Measurements from ENCODE around the gene NSDHL. TPM values are rescaled to one million over a fixed set of nuclear protein-coding genes. Genes with fewer than 3 reads are reported as not detected.

Gene NSDHL
- total and polyA plus RNA-seq, 2 of the 4 experiments (the other 2 are of a cell fraction), result 22.8 to 26.0 TPM

DNA sequence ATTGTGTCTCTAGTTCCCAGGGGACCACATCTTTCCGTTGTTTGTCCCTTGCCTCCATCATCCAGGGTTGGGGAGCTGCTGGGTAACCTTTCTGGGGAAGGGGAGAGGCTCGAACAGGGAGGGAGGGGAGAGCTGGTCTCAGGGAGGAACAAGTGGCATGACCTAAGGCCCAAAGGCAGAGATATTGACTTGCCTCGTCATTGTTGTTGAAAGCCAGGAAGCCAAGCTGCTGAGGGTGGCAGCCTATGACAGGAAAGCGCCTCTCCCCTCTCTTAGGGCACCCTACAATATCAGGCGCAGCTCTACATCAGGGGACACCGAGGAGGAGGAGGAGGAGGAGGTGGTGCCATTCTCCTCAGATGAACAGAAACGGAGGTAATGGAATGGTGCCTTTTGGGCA, 87.8 kb downstream of the NSDHL start:
- intact Hi-C loops (cut with micrococcal nuclease), result no loop called here
- in situ Hi-C loops (cut with MboI; ENCODE audit: low sequenced_read_pairs), result no loop called here
- no peak overlapping the region for H2AK9ac ChIP-seq (replicated peaks; ENCODE audit: low read depth, low read length, poor library complexity)
- no peak overlapping the region for H4K8ac ChIP-seq (ENCODE audit: low read depth in 2 of 2, low read length in 2 of 2)
- dilution Hi-C loops (cut with HindIII; ENCODE audit: low sequenced_read_pairs, unreplicated experiment), result no loop called here
- no peak overlapping the region for H2BK20ac ChIP-seq (ENCODE audit: low read depth, low read length)
- TF ChIP-seq MAZ (IDR thresholded peaks at IDR 0.05; ENCODE audit: borderline replicate concordance, low read depth, low read length), result no peak
- TF ChIP-seq MXI1 (IDR thresholded peaks at IDR 0.05; ENCODE audit: borderline replicate concordance, low read depth, low read length), result no peak
- TF ChIP-seq SMC3 (IDR thresholded peaks at IDR 0.05; ENCODE audit: low read depth, low read length), result no peak
- TF ChIP-seq, protein P1, sequence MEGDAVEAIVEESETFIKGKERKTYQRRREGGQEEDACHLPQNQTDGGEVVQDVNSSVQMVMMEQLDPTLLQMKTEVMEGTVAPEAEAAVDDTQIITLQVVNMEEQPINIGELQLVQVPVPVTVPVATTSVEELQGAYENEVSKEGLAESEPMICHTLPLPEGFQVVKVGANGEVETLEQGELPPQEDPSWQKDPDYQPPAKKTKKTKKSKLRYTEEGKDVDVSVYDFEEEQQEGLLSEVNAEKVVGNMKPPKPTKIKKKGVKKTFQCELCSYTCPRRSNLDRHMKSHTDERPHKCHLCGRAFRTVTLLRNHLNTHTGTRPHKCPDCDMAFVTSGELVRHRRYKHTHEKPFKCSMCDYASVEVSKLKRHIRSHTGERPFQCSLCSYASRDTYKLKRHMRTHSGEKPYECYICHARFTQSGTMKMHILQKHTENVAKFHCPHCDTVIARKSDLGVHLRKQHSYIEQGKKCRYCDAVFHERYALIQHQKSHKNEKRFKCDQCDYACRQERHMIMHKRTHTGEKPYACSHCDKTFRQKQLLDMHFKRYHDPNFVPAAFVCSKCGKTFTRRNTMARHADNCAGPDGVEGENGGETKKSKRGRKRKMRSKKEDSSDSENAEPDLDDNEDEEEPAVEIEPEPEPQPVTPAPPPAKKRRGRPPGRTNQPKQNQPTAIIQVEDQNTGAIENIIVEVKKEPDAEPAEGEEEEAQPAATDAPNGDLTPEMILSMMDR (conservative IDR thresholded peaks at IDR 0.05; ENCODE audit: low read depth, low read length), result no peak
- TF ChIP-seq BHLHE40 (IDR thresholded peaks at IDR 0.05; ENCODE audit: low read depth, low read length), result no peak
- TF ChIP-seq POLR2A (IDR thresholded peaks at IDR 0.05; ENCODE audit: low read depth, low read length), result no peak
- TF ChIP-seq RAD21 (IDR thresholded peaks at IDR 0.05; ENCODE audit: low read length), result no peak
- no peak for TF ChIP-seq FOS (IDR thresholded peaks at IDR 0.05; ENCODE audit: low read depth, low read length)
- TF ChIP-seq MAFK (IDR thresholded peaks at IDR 0.05; ENCODE audit: low read depth, low read length), result no peak
- no peak for TF ChIP-seq NFE2L2 (IDR thresholded peaks at IDR 0.05; ENCODE audit: low read depth, low read length)
- no peak for TF ChIP-seq RFX5 (IDR thresholded peaks at IDR 0.05; ENCODE audit: low read depth, low read length)
- TF ChIP-seq CHD1 (IDR thresholded peaks at IDR 0.05; ENCODE audit: low read depth, low read length), result no peak
- no peak for TF ChIP-seq USF2 (IDR thresholded peaks at IDR 0.05; ENCODE audit: low read depth, low read length)
- no peak for TF ChIP-seq RCOR1 (IDR thresholded peaks at IDR 0.05; ENCODE audit: insufficient replicate concordance, low read length)
- no peak for TF ChIP-seq ELK1 (IDR thresholded peaks at IDR 0.05; ENCODE audit: borderline replicate concordance, low read depth, low read length)
- POLR2A ChIA-PET (ENCODE audit: unreplicated experiment), result no interaction called here
- no peaks in the 10 kb centered on the region for H3K9me1 ChIP-seq (ENCODE audit: insufficient read depth, low read length)
- no peak overlapping the region for H2BK5ac ChIP-seq (ENCODE audit: low read depth, low read length, poor library complexity, severe bottlenecking)
- no CpG with 5 or more reads among the region's 7 CpGs for WGBS, 2 experiments (ENCODE audit: extremely low coverage in 2 of 2, insufficient read length in 1 of 2)
- H3K4me1 ChIP-seq (ENCODE audit: control insufficient read depth, insufficient read depth, low read length), result no peaks in the 10 kb centered on the region
- H3K27me3 ChIP-seq (ENCODE audit: control insufficient read depth, insufficient read depth, low read length), result peaks cover 2% of the 10 kb centered on the region; the same call in 1 of the 2 replicates
- H3K56ac ChIP-seq (ENCODE audit: extremely low read depth, insufficient read depth, low read length), result no peak overlapping the region
- H3K36me3 ChIP-seq (ENCODE audit: control insufficient read depth, insufficient read depth, low read length), result no peaks in the 10 kb centered on the region
- no peak overlapping the region for H3K4me2 ChIP-seq (ENCODE audit: low read depth, low read length)
- H4K91ac ChIP-seq (ENCODE audit: insufficient read depth, low read depth, low read length), result no peak overlapping the region
- ATAC-seq (ENCODE audit: low read depth) (no peak), DNase-seq (no peak)
- no peaks in the 10 kb centered on the region; the same call in 1 of the 2 replicates for H3K9me3 ChIP-seq (ENCODE audit: control insufficient read depth, insufficient read depth, low read length)
- no peak overlapping the region for H2AFZ ChIP-seq (replicated peaks; ENCODE audit: low read length, poor library complexity)
- no peak overlapping the region for H2BK15ac ChIP-seq (ENCODE audit: low read depth, low read length)
- no peak overlapping the region for H3K4ac ChIP-seq (ENCODE audit: low read depth, low read length)
- CTCF ChIA-PET, result no interaction called here
- H4K5ac ChIP-seq (ENCODE audit: low read depth, low read length), result no peak overlapping the region
- H3K9ac ChIP-seq (ENCODE audit: low read depth, low read length), result no peak overlapping the region
- no peak overlapping the region for H3K27ac ChIP-seq (ENCODE audit: insufficient read depth, low read length)
- H3K4me3 ChIP-seq (ENCODE audit: insufficient read depth, low read depth, low read length), result no peak overlapping the region
- H2BK120ac ChIP-seq (ENCODE audit: low read depth, low read length), result no peak overlapping the region
- no peaks in the 10 kb centered on the region for H4K20me1 ChIP-seq (ENCODE audit: insufficient read depth, low read length)
- H3K23ac ChIP-seq (ENCODE audit: low read depth, low read length), result no peak overlapping the region
- H3K14ac ChIP-seq (replicated peaks; ENCODE audit: low read depth, low read length), result no peak overlapping the region
- no peaks in the 10 kb centered on the region for H3K79me1 ChIP-seq (ENCODE audit: low read depth in 1 of 2, low read length in 2 of 2)
- H2AK5ac ChIP-seq (ENCODE audit: low read depth, low read length), result no peak overlapping the region
- BruUV-seq (replicated peaks), result no TSS peak
- H3K18ac ChIP-seq (ENCODE audit: low read depth, low read length), result no peak overlapping the region
